ENCODE measurements around the gene MRAS. TPM values are rescaled to one million over a fixed set of nuclear protein-coding genes. Genes with fewer than 3 reads are reported as not detected.
"Not testable (repeated sequence)": the region's sequence is repeated elsewhere in the genome, so short reads cannot be mapped to it uniquely, and the experiment has no call there.

MRAS gene
- total RNA-seq, 1 donor from 2014 or later = not detected

DNA sequence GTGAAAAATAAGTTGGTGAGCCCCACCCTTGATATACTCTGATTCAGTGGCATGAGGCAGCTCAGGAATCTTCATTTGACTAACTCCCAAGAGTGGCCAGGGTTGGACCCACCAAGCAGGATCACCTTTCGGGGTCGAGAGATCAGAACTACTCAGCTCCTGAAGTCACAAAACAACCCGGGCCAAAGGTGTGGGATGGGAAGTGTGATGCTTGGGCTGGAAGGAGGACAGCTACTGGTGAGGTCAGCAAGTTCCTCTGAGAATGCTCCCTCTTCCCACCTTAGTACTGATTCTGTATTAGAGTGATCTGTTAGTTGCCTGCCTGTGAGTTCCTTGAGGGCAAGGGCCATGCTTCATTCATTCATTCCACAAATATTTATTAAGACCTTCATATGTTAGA is 101.1 kb downstream of the MRAS start:
- no peak overlapping the region for H3K27ac Mint-ChIP-seq
- intact Hi-C loops (cut with micrococcal nuclease) = no loop called here
- H3K36me3 Mint-ChIP-seq (ENCODE audit: low read depth) = no peaks in the 10 kb centered on the region
- no peaks in the 10 kb centered on the region for H3K9me3 Mint-ChIP-seq
- no peak for DNase-seq
- H3K27me3 Mint-ChIP-seq = peaks cover 4% of the 10 kb centered on the region
- no peak overlapping the region for H3K4me3 Mint-ChIP-seq
- no peaks in the 10 kb centered on the region for H3K4me1 Mint-ChIP-seq

GRCh38 chr3:138450181-138450580 is 101.8 kb downstream of the MRAS start:
- intact Hi-C loops (cut with micrococcal nuclease) = no loop called here

DNA sequence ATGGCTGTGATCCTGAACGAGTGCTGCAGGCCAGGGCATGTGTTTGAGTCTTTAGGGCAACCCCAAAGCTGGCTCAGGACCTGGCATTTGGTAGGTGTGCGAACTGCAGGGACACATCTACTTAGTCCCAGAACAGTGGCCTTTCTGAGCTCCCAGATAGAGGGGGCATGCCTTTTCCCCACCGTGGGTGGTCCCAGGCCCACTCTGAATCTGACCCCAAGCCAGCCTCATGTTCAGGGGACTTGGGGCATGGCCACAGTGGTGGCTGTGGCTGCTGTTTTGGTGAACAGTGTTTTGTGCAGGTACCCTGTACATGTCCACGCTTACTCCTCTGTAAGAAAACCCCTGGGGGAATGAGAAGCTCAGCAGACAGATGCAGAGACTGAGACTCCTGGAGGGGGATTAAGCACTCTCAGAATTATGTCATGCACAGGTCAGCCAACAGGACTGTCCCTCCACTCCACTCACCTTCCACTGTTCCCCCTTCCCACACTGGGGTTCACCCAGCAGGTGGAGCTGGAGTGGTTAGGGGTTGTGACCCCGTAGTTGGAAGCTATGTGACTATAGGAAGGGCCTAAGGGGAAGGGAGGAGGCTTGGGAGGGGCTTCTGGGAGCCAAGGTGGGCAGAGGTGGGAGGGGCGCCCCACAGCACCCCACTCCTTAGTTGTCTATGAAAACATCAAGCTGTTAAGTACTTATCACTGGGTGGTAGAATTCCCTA is 102.5 kb downstream of the MRAS start:
- no peak for DNase-seq
- intact Hi-C loops (cut with micrococcal nuclease) = no loop called here
- no peaks in the 10 kb centered on the region for H3K9me3 Mint-ChIP-seq
- H3K36me3 Mint-ChIP-seq (ENCODE audit: low read depth) = no peaks in the 10 kb centered on the region
- peaks cover 3% of the 10 kb centered on the region for H3K4me1 Mint-ChIP-seq
- H3K27ac Mint-ChIP-seq = no peak overlapping the region
- H3K27me3 Mint-ChIP-seq = peaks cover 3% of the 10 kb centered on the region
- no peak overlapping the region for H3K4me3 Mint-ChIP-seq

More at GRCh38 chr3:138450181-138450580, 101.8 kb downstream of the MRAS start:
- no peak overlapping the region for H3K27ac Mint-ChIP-seq
- no peaks in the 10 kb centered on the region for H3K9me3 Mint-ChIP-seq
- peaks cover 4% of the 10 kb centered on the region for H3K27me3 Mint-ChIP-seq
- H3K4me1 Mint-ChIP-seq = no peaks in the 10 kb centered on the region
- H3K4me3 Mint-ChIP-seq = no peak overlapping the region
- no peak for DNase-seq
- no peaks in the 10 kb centered on the region for H3K36me3 Mint-ChIP-seq (ENCODE audit: low read depth)

GRCh38 chr3:138451595-138452162 is 103.3 kb downstream of the MRAS start:
- intact Hi-C loops (cut with micrococcal nuclease) = no loop called here
- Mint-ChIP-seq H3K4me3 (no peak overlapping the region), H3K4me1 (peaks cover 7% of the 10 kb centered on the region), H3K9me3 (no peaks in the 10 kb centered on the region), H3K36me3 (ENCODE audit: low read depth) (no peaks in the 10 kb centered on the region), H3K27ac (no peak overlapping the region), H3K27me3 (peaks cover 1% of the 10 kb centered on the region)
- DNase-seq = no peak

GRCh38 chr3:138452436-138452835 is 104.1 kb downstream of the MRAS start:
- Mint-ChIP-seq H3K36me3 (ENCODE audit: low read depth) (no peaks in the 10 kb centered on the region), H3K27me3 (no peaks in the 10 kb centered on the region), H3K4me1 (peaks cover 7% of the 10 kb centered on the region), H3K4me3 (no peak overlapping the region), H3K27ac (no peak overlapping the region), H3K9me3 (no peaks in the 10 kb centered on the region)
- no peak for DNase-seq
- intact Hi-C loops (cut with micrococcal nuclease) = no loop called here

- intact Hi-C loops (cut with micrococcal nuclease); DNase-seq: not testable (repeated sequence)
Measured at GRCh38 chr3:138453940-138454339, 105.6 kb downstream of the MRAS start.

More at GRCh38 chr3:138453940-138454339, 105.6 kb downstream of the MRAS start:
- H3K27ac Mint-ChIP-seq; H3K36me3 Mint-ChIP-seq (ENCODE audit: low read depth); H3K27me3 Mint-ChIP-seq; H3K4me1 Mint-ChIP-seq; H3K9me3 Mint-ChIP-seq; H3K4me3 Mint-ChIP-seq: not testable (repeated sequence)

Other genes with a start within 250 kb of the MRAS start
- gene DZIP1L, start 233.0 kb upstream of the MRAS start, total RNA-seq = 0.09 TPM in 1 of 2 replicates, not detected in the other
- gene A4GNT, start 216.2 kb upstream of the MRAS start, total RNA-seq = not detected in 2 replicates
- gene DBR1, start 173.7 kb upstream of the MRAS start, total RNA-seq = 27.3 and 28.3 TPM in 2 replicates
- gene ARMC8, start 161.3 kb upstream of the MRAS start, total RNA-seq = 46.0 and 48.1 TPM in 2 replicates
- gene NME9, start 18.7 kb upstream of the MRAS start, total RNA-seq = not detected in 2 replicates
- gene ESYT3, start 86.0 kb downstream of the MRAS start, total RNA-seq = 0.17 and 0.23 TPM in 2 replicates
- gene CEP70, start 245.7 kb downstream of the MRAS start, total RNA-seq = 3.7 and 4.8 TPM in 2 replicates